Left lung (tissue), 10 donors: ENCODE data around the gene MPRIP. TPM values are rescaled to one million over a fixed set of nuclear protein-coding genes. Genes with fewer than 3 reads are reported as not detected.
A peak's percentile ranks its signal among the peaks of the same experiment; 100 is the strongest.

Experiments
- ATAC-seq: fragments of 200-7000 bp; cut with Tn5 transposase; one replicate; pipeline ENCODE4 v1.9.1; 2020; ENCODE audit warnings: moderate library complexity
- DNase-seq, 4 donors: peaks; one replicate each; pipeline ENCODE4 v3.0.0-alpha.2; 2013 to 2020
- H3K27ac ChIP-seq, 2 donors: fragments of 200-600 bp; sonication (generic) in 1 of 2; one replicate each; pipeline versions ENCODE4 v1.5.0 to v1.8.0; 2020 to 2021
- H3K27me3 ChIP-seq, 2 donors: fragments of 200-600 bp; sonication (generic) in 1 of 2; one replicate each; pipeline versions ENCODE4 v1.5.0 to v1.8.0; 2020 to 2021
- H3K36me3 ChIP-seq, 2 donors: fragments of 200-600 bp; sonication (generic) in 1 of 2; one replicate each; pipeline versions ENCODE4 v1.5.0 to v1.8.0; 2020 to 2021
- H3K4me1 ChIP-seq, 2 donors: fragments of 200-600 bp; one replicate each; pipeline ENCODE4 v1.8.0; 2021
- H3K4me3 ChIP-seq, 2 donors: fragments of 200-600 bp; sonication (generic) in 1 of 2; one replicate each; pipeline versions ENCODE4 v1.5.0 to v1.8.0; 2020 to 2021; ENCODE audit warnings: mild to moderate bottlenecking in 1 of 2
- H3K9me3 ChIP-seq, 2 donors: fragments of 200-600 bp; sonication (generic) in 1 of 2; one replicate each; pipeline versions ENCODE4 v1.5.0 to v1.8.0; 2020 to 2021
- CTCF ChIP-seq, 2 donors: fragments of 200-600 bp; sonication (generic) in 1 of 2; IDR thresholded peaks; one replicate each; pipeline versions ENCODE4 v1.5.0 to v1.8.0; 2021; ENCODE audit warnings: antibody characterized with exemption in 2 of 2
- intact Hi-C, 2 donors: fragments of 100-400 bp; cut with DNase I; formaldehyde crosslinking; loops; one replicate each; pipeline versions ENCODE4 v1.11.2 to v1.14.2; 2022
- polyA plus RNA-seq, 6 donors: library from polyadenylated mRNA; unstranded; fragments of 120-200 nt; gene quantifications; one replicate each; pipeline ENCODE4 v1.2.1, GENCODE V29; 2013; ENCODE audit not compliant: insufficient read length in 6 of 6
- total RNA-seq, 2 donors: library from RNA; stranded (reverse); fragmentation: NEBNext Ultra II Directional; extraction: Animal tissue kit (Norgen Biotek cat#: 25700); gene quantifications; one replicate each; pipeline ENCODE4 v1.2.1, GENCODE V29; 2021
- donor health status: DM: no; HTN: yes; CAD: no.
- donor health status: DM: no; HTN: no; CAD: no.

The MPRIP gene
- total and polyA plus RNA-seq, 8 donors: 221 to 338 (median 257) TPM

- intact Hi-C loops: no loop called here
- no peaks in the 10 kb centered on the region for H3K9me3 ChIP-seq
- H3K36me3 ChIP-seq: peaks cover 0 to 10% of the 10 kb centered on the region in 2 donors
- H3K27ac ChIP-seq: peak within 1 kb of the TSS; percentile 94 to 97
- no peaks in the 10 kb centered on the region for H3K27me3 ChIP-seq
- ATAC-seq (peak; percentile 94), DNase-seq (peak; percentile 89 to 98 (median 94))
- H3K4me3 ChIP-seq: peak within 1 kb of the TSS; percentile 79 to 99
- peaks cover 9 to 33% of the 10 kb centered on the region in 2 donors for H3K4me1 ChIP-seq
- no peak for TF ChIP-seq CTCF (IDR thresholded peaks at IDR 0.05)
These were observed 195.0 kb downstream of the MPRIP start, which contains the start of gene FLCN for GRCh38 chr17:17237026-17237799. Gene FLCN (minus strand): TSS chr17:17237168. CDS start chr17:17228137, 9,031 bp downstream.

DNA sequence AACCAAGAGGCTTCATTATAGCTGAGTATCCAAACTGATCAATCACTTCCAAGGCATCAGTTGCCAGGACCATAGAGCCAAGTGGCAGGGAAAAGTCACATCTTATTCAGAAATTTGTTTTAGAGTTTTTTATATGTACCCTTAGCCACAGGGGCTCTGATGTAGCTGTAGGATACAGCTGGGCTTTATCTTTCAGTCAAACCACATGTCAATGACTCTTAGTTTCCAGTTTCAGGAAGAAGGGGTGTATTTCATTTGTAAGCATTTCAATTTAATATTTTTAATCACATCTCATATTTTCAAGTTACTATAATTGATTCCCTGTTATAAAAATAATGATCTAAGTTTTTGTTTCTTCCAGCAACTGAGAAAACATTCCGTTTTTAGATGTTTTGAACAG, 197.6 kb downstream of the MPRIP start:
- H3K27ac ChIP-seq: no peak overlapping the region
- intact Hi-C loops: no loop called here
- TF ChIP-seq CTCF (IDR thresholded peaks at IDR 0.05): no peak
- H3K36me3 ChIP-seq: no peaks in the 10 kb centered on the region
- ATAC-seq: no peak
- no peaks in the 10 kb centered on the region for H3K27me3 ChIP-seq
- no peaks in the 10 kb centered on the region for H3K9me3 ChIP-seq
- no peak overlapping the region for H3K4me3 ChIP-seq
- H3K4me1 ChIP-seq: peaks cover 9 to 23% of the 10 kb centered on the region in 2 donors
- DNase-seq: no peak

- Histone ChIP-seq H3K9me3 (no peaks in the 10 kb centered on the region), H3K27ac (no peak overlapping the region), H3K27me3 (no peaks in the 10 kb centered on the region), H3K4me3 (no peak overlapping the region), H3K4me1 (peaks cover 0 to 9% of the 10 kb centered on the region in 2 donors), H3K36me3 (peaks cover 0 to 14% of the 10 kb centered on the region in 2 donors)
- ATAC-seq: no peak
- TF ChIP-seq CTCF (IDR thresholded peaks at IDR 0.05): no peak
- intact Hi-C loops: no loop called here
- DNase-seq: no peak
These were observed 199.4 kb downstream of the MPRIP start for GRCh38 chr17:17241656-17242055.

DNA sequence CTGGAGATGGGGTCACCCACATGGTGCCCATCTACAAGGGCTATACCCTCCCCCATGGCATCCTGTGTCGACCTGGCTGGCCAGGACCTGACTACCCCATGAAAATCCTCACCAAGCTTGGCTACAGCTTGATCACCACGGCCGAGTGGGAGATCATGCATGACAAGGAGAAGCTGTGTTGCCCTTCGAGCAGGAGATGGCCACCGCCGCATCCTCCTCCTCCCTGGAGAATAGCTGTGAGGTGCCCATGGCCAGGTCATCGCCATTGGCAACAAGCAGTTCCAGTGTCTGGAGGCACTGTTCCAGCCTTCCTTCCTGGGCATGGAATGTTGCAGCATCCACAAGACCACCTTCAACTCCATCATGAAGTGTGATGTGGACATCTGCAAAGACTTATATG, 200.0 kb downstream of the MPRIP start:
- H3K36me3 ChIP-seq: peaks cover 0 to 20% of the 10 kb centered on the region in 2 donors
- no peak overlapping the region for H3K27ac ChIP-seq
- no peak for ATAC-seq
- intact Hi-C loops: no loop called here
- H3K9me3 ChIP-seq: no peaks in the 10 kb centered on the region
- no peaks in the 10 kb centered on the region for H3K27me3 ChIP-seq
- no peak for DNase-seq
- no peak for TF ChIP-seq CTCF (IDR thresholded peaks at IDR 0.05)
- H3K4me3 ChIP-seq: no peak overlapping the region
- peaks cover 0 to 9% of the 10 kb centered on the region in 2 donors for H3K4me1 ChIP-seq

Other genes with a start within 250 kb of the MPRIP start
- under 1 TPM; 0.61 to 0.79 TPM for gene TNFRSF13B, start 70.3 kb upstream of the MPRIP start, total RNA-seq
- not detected for gene TNFRSF13B, start 70.3 kb upstream of the MPRIP start, polyA plus RNA-seq
- 1 to 10 TPM; 3.4 to 5.6 TPM for gene PLD6, start 163.9 kb downstream of the MPRIP start, total RNA-seq
- 1 to 10 TPM; 4.1 to 5.9 (median 4.6) TPM for gene PLD6, start 163.9 kb downstream of the MPRIP start, polyA plus RNA-seq
- gene FLCN, start 194.7 kb downstream of the MPRIP start, total RNA-seq: 10 to 100 TPM; 73.4 to 80.1 TPM
- gene FLCN, start 194.7 kb downstream of the MPRIP start, polyA plus RNA-seq: 10 to 100 TPM; 39.6 to 61.9 (median 47.2) TPM
- 10 to 100 TPM; 48.4 to 63.7 TPM for gene COPS3, start 238.8 kb downstream of the MPRIP start, total RNA-seq
- 10 to 100 TPM; 63.5 to 69.9 (median 66.2) TPM for gene COPS3, start 238.8 kb downstream of the MPRIP start, polyA plus RNA-seq